HepG2 (cell line): ENCODE results near the gene RBM14.

Experiments
- CTCF ChIP-seq: sonication (generic); formaldehyde crosslinking; IDR thresholded peaks from 2 replicates; pipeline ENCODE4 v1.5.0; 2020; ENCODE audit warnings: mild to moderate bottlenecking, missing genetic modification reagents, moderate library complexity
- JUND ChIP-seq: sonication (generic); formaldehyde crosslinking; IDR thresholded peaks from 2 replicates; pipeline ENCODE4 v1.8.0; 2022; ENCODE audit warnings: mild to moderate bottlenecking, missing genetic modification reagents
- POLR2A ChIP-seq, 2 experiments: IDR thresholded peaks; 2 replicates each; pipeline ENCODE4 v1.6.1; 2011; ENCODE audit warnings: low read depth in 2 of 2, low read length in 2 of 2, mild to moderate bottlenecking in 1 of 2, moderate library complexity in 1 of 2; ENCODE audit not compliant: insufficient read depth in 1 of 2
- TCF12 ChIP-seq, 2 experiments: fragments of 450-650 bp in 1 of 2; sonication (generic) in 1 of 2; formaldehyde crosslinking in 1 of 2; IDR thresholded peaks; 2 replicates each; pipeline versions ENCODE4 v1.6.1 to v1.8.0; 2017 to 2022; ENCODE audit warnings: antibody characterized with exemption in 1 of 2, mild to moderate bottlenecking in 1 of 2, missing genetic modification reagents in 1 of 2, moderate library complexity in 1 of 2
- TF ChIP-seq, protein P1 (sequence below): sonication (generic); formaldehyde crosslinking; conservative IDR thresholded peaks from 2 replicates; pipeline ENCODE4 v1.4.0; 2020; ENCODE audit warnings: missing genetic modification reagents

- TF ChIP-seq CTCF (CRISPR knock-in tag) (no peak), POLR2A (IDR thresholded peaks at IDR 0.05; ENCODE audit: insufficient read depth in 1 of 2, low read depth in 2 of 2, low read length in 2 of 2) (0 out of 4 replicates have a peak, but pooled peaks of 1 of the 2 experiments have one; percentile 24), TCF12 (IDR thresholded peaks at IDR 0.05) (no peak), TCF12 (CRISPR knock-in tag; IDR thresholded peaks at IDR 0.05) (no peak), JUND (CRISPR knock-in tag) (no peak)
- TF ChIP-seq, protein P1, sequence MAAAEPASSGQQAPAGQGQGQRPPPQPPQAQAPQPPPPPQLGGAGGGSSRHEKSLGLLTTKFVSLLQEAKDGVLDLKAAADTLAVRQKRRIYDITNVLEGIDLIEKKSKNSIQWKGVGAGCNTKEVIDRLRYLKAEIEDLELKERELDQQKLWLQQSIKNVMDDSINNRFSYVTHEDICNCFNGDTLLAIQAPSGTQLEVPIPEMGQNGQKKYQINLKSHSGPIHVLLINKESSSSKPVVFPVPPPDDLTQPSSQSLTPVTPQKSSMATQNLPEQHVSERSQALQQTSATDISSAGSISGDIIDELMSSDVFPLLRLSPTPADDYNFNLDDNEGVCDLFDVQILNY (CRISPR knock-in tag): no peak
These were observed 25.3 kb upstream of the RBM14 start for GRCh38 chr11:66591175-66591574.
